Measurements from ENCODE around the gene HECW1. TPM values are rescaled to one million over a fixed set of nuclear protein-coding genes. Genes with fewer than 3 reads are reported as not detected.

HECW1 gene
- polyA plus RNA-seq, 4 donors = under 0.01 to 0.10 (median 0.03) TPM; not detected in 1

Other genes with a start within 250 kb of the HECW1 start
- 1 to 10 TPM; 3.8 to 5.1 (median 4.2) TPM for gene C7orf25, start 200.6 kb upstream of the HECW1 start, polyA plus RNA-seq
- gene PSMA2, start 180.5 kb upstream of the HECW1 start, polyA plus RNA-seq = 100 to 1,000 TPM; 130 to 181 (median 155) TPM
- 10 to 100 TPM; 51.6 to 82.6 (median 61.6) TPM for gene MRPL32, start 180.3 kb upstream of the HECW1 start, polyA plus RNA-seq

Measured in small intestine (tissue), 4 donors.